ENCODE results near the gene ABCB6. TPM values are rescaled to one million over a fixed set of nuclear protein-coding genes. Genes with fewer than 3 reads are reported as not detected.

The ABCB6 gene
- polyA plus RNA-seq, 1 donor (not counting 4 experiments of a cell fraction or from before 2014, with no cell fraction given), result 10.5 TPM

DNA sequence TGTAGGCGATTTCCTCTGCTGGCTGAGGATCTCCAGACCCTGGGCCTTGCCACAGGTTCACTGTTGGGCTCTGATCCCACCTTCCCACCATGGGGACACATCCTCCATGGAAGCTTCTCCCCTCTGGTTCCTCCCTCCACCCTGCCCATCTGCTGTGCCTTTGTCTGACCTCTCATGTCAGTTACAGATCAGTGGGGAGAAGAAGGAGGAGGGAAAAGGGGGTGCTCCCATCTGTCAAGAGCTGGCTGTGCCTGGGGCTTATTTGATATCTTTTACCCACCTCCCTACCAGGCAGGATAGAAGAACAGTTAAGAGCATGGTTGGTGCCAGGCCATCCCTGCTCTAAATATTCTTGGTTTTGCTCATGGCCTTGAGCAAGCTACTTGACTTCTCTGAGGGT, 48.1 kb upstream of the ABCB6 start:
- no peaks in the 10 kb centered on the region for H3K9me1 ChIP-seq (ENCODE audit: control insufficient read depth, extremely low read depth, insufficient read depth, low read length)
- no peak overlapping the region for H3K27ac ChIP-seq (ENCODE audit: control insufficient read depth, insufficient read depth, low read length)
- H3K4me3 ChIP-seq (ENCODE audit: control insufficient read depth in 2 of 3, extremely low read depth in 1 of 3, insufficient read depth in 2 of 3, low read depth in 1 of 3, low read length in 3 of 3), result no peak overlapping the region
- dilution Hi-C loops (cut with MboI; ENCODE audit: extremely low pct_ligation_motif_present, low sequenced_read_pairs), result no loop called here
- no peaks in the 10 kb centered on the region for H3K9me3 ChIP-seq (ENCODE audit: control insufficient read depth, low read depth, low read length)
- H3K9ac ChIP-seq (ENCODE audit: control insufficient read depth, extremely low read depth, insufficient read depth, low read length), result no peak overlapping the region
- H3K4me1 ChIP-seq (ENCODE audit: control insufficient read depth, extremely low read depth, insufficient read depth, low read length), result peaks cover 13% of the 10 kb centered on the region
- FAIRE-seq (no peak), DNase-seq (ENCODE audit: low read depth, low spot score) (no peak)
- no peaks in the 10 kb centered on the region for H3K36me3 ChIP-seq (ENCODE audit: control insufficient read depth in 2 of 2, extremely low read depth in 1 of 2, insufficient read depth in 2 of 2, low read length in 2 of 2)
- no peak overlapping the region for H2AFZ ChIP-seq (ENCODE audit: control insufficient read depth, low read length)
- H3K4me2 ChIP-seq (ENCODE audit: control insufficient read depth, extremely low read depth, insufficient read depth, low read depth, low read length), result no peak overlapping the region
- H3K79me2 ChIP-seq (ENCODE audit: control insufficient read depth, insufficient read depth, low read length), result no peaks in the 10 kb centered on the region
- TF ChIP-seq, protein P1, sequence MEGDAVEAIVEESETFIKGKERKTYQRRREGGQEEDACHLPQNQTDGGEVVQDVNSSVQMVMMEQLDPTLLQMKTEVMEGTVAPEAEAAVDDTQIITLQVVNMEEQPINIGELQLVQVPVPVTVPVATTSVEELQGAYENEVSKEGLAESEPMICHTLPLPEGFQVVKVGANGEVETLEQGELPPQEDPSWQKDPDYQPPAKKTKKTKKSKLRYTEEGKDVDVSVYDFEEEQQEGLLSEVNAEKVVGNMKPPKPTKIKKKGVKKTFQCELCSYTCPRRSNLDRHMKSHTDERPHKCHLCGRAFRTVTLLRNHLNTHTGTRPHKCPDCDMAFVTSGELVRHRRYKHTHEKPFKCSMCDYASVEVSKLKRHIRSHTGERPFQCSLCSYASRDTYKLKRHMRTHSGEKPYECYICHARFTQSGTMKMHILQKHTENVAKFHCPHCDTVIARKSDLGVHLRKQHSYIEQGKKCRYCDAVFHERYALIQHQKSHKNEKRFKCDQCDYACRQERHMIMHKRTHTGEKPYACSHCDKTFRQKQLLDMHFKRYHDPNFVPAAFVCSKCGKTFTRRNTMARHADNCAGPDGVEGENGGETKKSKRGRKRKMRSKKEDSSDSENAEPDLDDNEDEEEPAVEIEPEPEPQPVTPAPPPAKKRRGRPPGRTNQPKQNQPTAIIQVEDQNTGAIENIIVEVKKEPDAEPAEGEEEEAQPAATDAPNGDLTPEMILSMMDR (optimal IDR thresholded peaks at IDR 0.05 in 1 of 3, IDR thresholded peaks at IDR 0.05 in 1 of 3, conservative IDR thresholded peaks at IDR 0.05 in 1 of 3; ENCODE audit: extremely low read depth in 1 of 3, insufficient read depth in 2 of 3, low read length in 3 of 3), result no peak
- no peak for TF ChIP-seq EZH2 (IDR thresholded peaks at IDR 0.05; ENCODE audit: low read length)
- H3K27me3 ChIP-seq (ENCODE audit: control insufficient read depth, extremely low read depth, insufficient read depth, low read length), result no peaks in the 10 kb centered on the region
- H4K20me1 ChIP-seq (ENCODE audit: control insufficient read depth, extremely low read depth, insufficient read depth, low read length), result no peaks in the 10 kb centered on the region

DNA sequence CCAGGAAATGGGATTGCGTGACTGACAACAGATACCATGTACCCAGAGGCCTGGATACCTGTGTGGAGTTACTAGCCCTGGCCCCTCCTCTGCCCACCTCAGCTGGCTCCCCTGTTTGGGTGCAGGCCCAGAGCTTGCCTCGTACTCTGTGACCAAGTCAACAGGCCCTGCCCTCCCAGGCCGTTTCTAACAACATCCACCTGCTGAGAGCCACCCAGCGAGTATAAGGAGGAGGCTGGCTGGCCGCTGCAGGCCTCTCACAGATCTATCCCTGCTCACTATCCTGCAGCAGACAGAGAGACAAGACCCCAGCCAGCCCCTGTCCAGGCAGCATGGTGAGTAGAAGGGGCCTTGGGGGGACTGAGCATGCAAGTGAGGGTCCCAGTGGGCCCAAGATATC, 47.5 kb upstream of the ABCB6 start:
- Histone ChIP-seq H3K4me3 (ENCODE audit: control insufficient read depth in 2 of 3, extremely low read depth in 1 of 3, insufficient read depth in 2 of 3, low read depth in 1 of 3, low read length in 3 of 3) (no peak overlapping the region), H4K20me1 (ENCODE audit: control insufficient read depth, extremely low read depth, insufficient read depth, low read length) (no peaks in the 10 kb centered on the region), H3K9ac (ENCODE audit: control insufficient read depth, extremely low read depth, insufficient read depth, low read length) (no peak overlapping the region), H3K27ac (ENCODE audit: control insufficient read depth, insufficient read depth, low read length) (no peak overlapping the region), H3K9me1 (ENCODE audit: control insufficient read depth, extremely low read depth, insufficient read depth, low read length) (no peaks in the 10 kb centered on the region), H3K9me3 (ENCODE audit: control insufficient read depth, low read depth, low read length) (no peaks in the 10 kb centered on the region), H3K4me2 (ENCODE audit: control insufficient read depth, extremely low read depth, insufficient read depth, low read depth, low read length) (no peak overlapping the region), H3K36me3 (ENCODE audit: control insufficient read depth in 2 of 2, extremely low read depth in 1 of 2, insufficient read depth in 2 of 2, low read length in 2 of 2) (no peaks in the 10 kb centered on the region), H3K27me3 (ENCODE audit: control insufficient read depth, extremely low read depth, insufficient read depth, low read length) (no peaks in the 10 kb centered on the region), H2AFZ (ENCODE audit: control insufficient read depth, low read length) (no peak overlapping the region), H3K79me2 (ENCODE audit: control insufficient read depth, insufficient read depth, low read length) (no peaks in the 10 kb centered on the region), H3K4me1 (ENCODE audit: control insufficient read depth, extremely low read depth, insufficient read depth, low read length) (peaks cover 13% of the 10 kb centered on the region)
- no peak for DNase-seq (ENCODE audit: low read depth, low spot score)
- FAIRE-seq, result no peak
- dilution Hi-C loops (cut with MboI; ENCODE audit: extremely low pct_ligation_motif_present, low sequenced_read_pairs), result no loop called here
- TF ChIP-seq EZH2 (IDR thresholded peaks at IDR 0.05; ENCODE audit: low read length), result no peak
- TF ChIP-seq, protein P1 (optimal IDR thresholded peaks at IDR 0.05 in 1 of 3, IDR thresholded peaks at IDR 0.05 in 1 of 3, conservative IDR thresholded peaks at IDR 0.05 in 1 of 3; ENCODE audit: extremely low read depth in 1 of 3, insufficient read depth in 2 of 3, low read length in 3 of 3), result no peak
